ENCODE measurements around the gene NRL. TPM values are rescaled to one million over a fixed set of nuclear protein-coding genes. Genes with fewer than 3 reads are reported as not detected.

Gene NRL
- total and polyA plus RNA-seq, 9 of the 15 experiments (the other 6 are each of a cell fraction or from before 2014, with no cell fraction given) = 0.07 to 2.7 (median 1.4) TPM; not detected in 1

DNA sequence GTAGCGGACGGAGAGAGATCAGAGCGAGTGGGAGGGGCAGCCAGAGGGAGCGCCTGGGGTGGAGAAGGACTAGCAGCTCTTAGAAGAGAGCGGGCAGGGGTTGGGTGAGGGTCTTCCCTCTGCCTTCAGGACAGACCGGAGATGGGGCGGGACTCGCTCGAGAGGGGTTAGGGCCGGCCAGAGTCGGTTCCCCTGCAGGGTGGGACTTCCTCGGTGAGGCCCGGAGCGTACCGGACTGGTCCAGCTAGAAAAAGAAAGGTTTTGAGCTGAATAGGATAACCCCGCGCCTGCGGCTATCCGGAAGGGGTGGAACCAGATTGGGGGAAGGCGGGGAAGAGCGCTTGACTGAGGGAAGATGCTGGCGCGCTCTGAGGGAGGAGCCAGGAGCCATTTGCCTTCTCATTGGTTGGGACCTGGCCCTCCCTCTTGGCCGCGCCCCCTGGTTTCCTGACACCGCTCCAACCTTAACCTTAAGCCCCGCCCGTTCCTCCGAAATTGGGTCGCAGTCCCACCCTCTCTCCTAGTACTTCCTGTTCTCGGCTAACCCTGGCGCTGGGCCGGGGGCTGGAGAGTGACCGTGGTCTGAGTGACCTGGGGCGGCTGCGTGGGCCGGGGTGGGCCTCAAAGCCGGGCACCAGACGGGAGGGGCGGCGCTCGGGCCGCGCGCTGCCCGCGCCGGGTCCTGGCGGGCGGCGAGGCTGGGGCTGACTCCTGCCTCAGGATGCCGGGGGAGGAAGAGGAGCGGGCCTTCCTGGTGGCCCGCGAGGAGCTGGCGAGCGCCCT is 32.4 kb upstream of the NRL start, which contains the start of gene RNF31 (continued):
- TF ChIP-seq SIN3A (IDR thresholded peaks at IDR 0.05; ENCODE audit: borderline replicate concordance in 2 of 2, control insufficient read depth in 1 of 2, low read depth in 2 of 2, low read length in 2 of 2) (peak; percentile 19 to 37; a peak in 1 of 4 replicates), RBBP5 (IDR thresholded peaks at IDR 0.05; ENCODE audit: borderline replicate concordance, insufficient read depth, low read length, poor library complexity, severe bottlenecking) (peak; percentile 40), NFYB (IDR thresholded peaks at IDR 0.05; ENCODE audit: extremely low read depth, insufficient read length) (peak; percentile 67), POLR2G (IDR thresholded peaks at IDR 0.05; ENCODE audit: low read depth, low read length) (peak; percentile 64), GABPB1 (CRISPR knock-in tag; IDR thresholded peaks at IDR 0.05) (0 out of 2 replicates have a peak, but pooled peaks have one; percentile 16), CREM (IDR thresholded peaks at IDR 0.05; ENCODE audit: low read depth) (peak; percentile 24; the same call in 1 of the 2 replicates), SP1 (CRISPR knock-in tag; IDR thresholded peaks at IDR 0.05) (peak; percentile 7; the same call in 1 of the 2 replicates), EGR1 (conservative IDR thresholded peaks at IDR 0.05) (0 out of 2 replicates have a peak, but pooled peaks have one; percentile 4), SUPT5H (IDR thresholded peaks at IDR 0.05) (peak; percentile 49), ELF1 (tag; IDR thresholded peaks at IDR 0.05) (peak; percentile 61), GABPA (tag; conservative IDR thresholded peaks at IDR 0.05; ENCODE audit: low read depth) (peak; percentile 86), NRF1 (conservative IDR thresholded peaks at IDR 0.05 in 1 of 2, IDR thresholded peaks at IDR 0.05 in 1 of 2) (peak; percentile 79 to 81), HMG20B (CRISPR knock-in tag; IDR thresholded peaks at IDR 0.05) (no peak), SAP30 (IDR thresholded peaks at IDR 0.05; ENCODE audit: borderline replicate concordance, insufficient read depth, low read depth, low read length, poor library complexity, severe bottlenecking) (peak; percentile 7), SRF (CRISPR knock-in tag; IDR thresholded peaks at IDR 0.05) (peak in 1 of 2 experiments; percentile 40; a peak in 1 of 4 replicates), PHF8 (IDR thresholded peaks at IDR 0.05; ENCODE audit: borderline replicate concordance, low read length) (peak; percentile 60; the same call in 1 of the 2 replicates), EP400 (IDR thresholded peaks at IDR 0.05) (peak; percentile 54; the same call in 1 of the 2 replicates), HDAC1 (IDR thresholded peaks at IDR 0.05) (0 out of 4 replicates have a peak, but pooled peaks of 1 of the 2 experiments have one; percentile 6), CREB1 (IDR thresholded peaks at IDR 0.05) (0 out of 2 replicates have a peak, but pooled peaks have one; percentile 10), CREB1 (CRISPR knock-in tag; IDR thresholded peaks at IDR 0.05) (0 out of 2 replicates have a peak, but pooled peaks have one; percentile 10), HNRNPLL (IDR thresholded peaks at IDR 0.05; ENCODE audit: low read depth, low read length, poor library complexity, severe bottlenecking) (peak; percentile 78)
- TF ChIP-seq, protein P1, sequence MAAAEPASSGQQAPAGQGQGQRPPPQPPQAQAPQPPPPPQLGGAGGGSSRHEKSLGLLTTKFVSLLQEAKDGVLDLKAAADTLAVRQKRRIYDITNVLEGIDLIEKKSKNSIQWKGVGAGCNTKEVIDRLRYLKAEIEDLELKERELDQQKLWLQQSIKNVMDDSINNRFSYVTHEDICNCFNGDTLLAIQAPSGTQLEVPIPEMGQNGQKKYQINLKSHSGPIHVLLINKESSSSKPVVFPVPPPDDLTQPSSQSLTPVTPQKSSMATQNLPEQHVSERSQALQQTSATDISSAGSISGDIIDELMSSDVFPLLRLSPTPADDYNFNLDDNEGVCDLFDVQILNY (CRISPR knock-in tag; IDR thresholded peaks at IDR 0.05) = no peak
- TF ChIP-seq, protein P2, sequence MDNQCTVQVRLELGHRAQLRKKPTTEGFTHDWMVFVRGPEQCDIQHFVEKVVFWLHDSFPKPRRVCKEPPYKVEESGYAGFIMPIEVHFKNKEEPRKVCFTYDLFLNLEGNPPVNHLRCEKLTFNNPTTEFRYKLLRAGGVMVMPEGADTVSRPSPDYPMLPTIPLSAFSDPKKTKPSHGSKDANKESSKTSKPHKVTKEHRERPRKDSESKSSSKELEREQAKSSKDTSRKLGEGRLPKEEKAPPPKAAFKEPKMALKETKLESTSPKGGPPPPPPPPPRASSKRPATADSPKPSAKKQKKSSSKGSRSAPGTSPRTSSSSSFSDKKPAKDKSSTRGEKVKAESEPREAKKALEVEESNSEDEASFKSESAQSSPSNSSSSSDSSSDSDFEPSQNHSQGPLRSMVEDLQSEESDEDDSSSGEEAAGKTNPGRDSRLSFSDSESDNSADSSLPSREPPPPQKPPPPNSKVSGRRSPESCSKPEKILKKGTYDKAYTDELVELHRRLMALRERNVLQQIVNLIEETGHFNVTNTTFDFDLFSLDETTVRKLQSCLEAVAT (IDR thresholded peaks at IDR 0.05) = 0 out of 4 replicates have a peak, but pooled peaks of 1 of the 2 experiments have one; percentile 0
